Pancreas (tissue), 10 donors: ENCODE data around the gene NCAM2. TPM values are rescaled to one million over a fixed set of nuclear protein-coding genes. Genes with fewer than 3 reads are reported as not detected.

ENCODE experiments used
- ATAC-seq, 4 donors: fragments of 200-7000 bp; cut with Tn5 transposase; one replicate each; pipeline versions ENCODE4 v1.8.0 to v1.9.1; 2020; ENCODE audit warnings: mild to moderate bottlenecking in 4 of 4, moderate library complexity in 4 of 4
- DNase-seq, 6 donors: peaks; one replicate each; pipeline ENCODE4 v3.0.0-alpha.2; 2020
- FAIRE-seq: peaks from 2 replicates; lab custom pipeline; 2012; peaks lifted over from hg19 to GRCh38; lab: Jason Lieb, UNC
- H3K27ac ChIP-seq, 4 donors: fragments of 200-600 bp; sonication (generic); 1 replicate in 3 of 4; 2 replicates in 1 of 4; pipeline versions ENCODE4 v1.5.0 to v1.8.0; 2020
- H3K27me3 ChIP-seq, 4 donors: fragments of 200-600 bp; one replicate each; pipeline ENCODE4 v1.8.0; 2021
- H3K36me3 ChIP-seq, 3 donors: fragments of 200-600 bp; sonication (generic) in 1 of 3; one replicate each; pipeline versions ENCODE4 v1.5.0 to v1.8.0; 2020 to 2021
- H3K4me1 ChIP-seq, 3 donors: fragments of 200-600 bp; one replicate each; pipeline ENCODE4 v1.8.0; 2021
- H3K4me3 ChIP-seq, 4 donors: fragments of 200-600 bp; sonication (generic) in 2 of 4; one replicate each; pipeline versions ENCODE4 v1.5.0 to v1.8.0; 2020 to 2021
- H3K9me3 ChIP-seq, 4 donors: fragments of 200-600 bp; one replicate each; pipeline ENCODE4 v1.8.0; 2021
- CTCF ChIP-seq, 4 donors: fragments of 200-600 bp; sonication (generic) in 3 of 4; IDR thresholded peaks; one replicate each; pipeline versions ENCODE4 v1.5.0 to v1.8.0; 2021; ENCODE audit warnings: antibody characterized with exemption in 4 of 4
- WGBS, 2 donors: extraction: QIAGEN DNeasy Blood & Tissue Kit; methylation state at CpG; one replicate each; pipeline ENCODE4 v1.1.7; 2013; 5-methylcytosine and 5-hydroxymethylcytosine counted together
- intact Hi-C, 3 donors: fragments of 100-400 bp; cut with DNase I; formaldehyde crosslinking; loops; one replicate each; pipeline versions ENCODE4 v1.11.1 to v1.14.2; 2022
- polyA plus RNA-seq, 2 donors: library from polyadenylated mRNA; stranded (reverse); fragments of 200-250 nt; gene quantifications; one replicate each; pipeline ENCODE4 v1.2.3, GENCODE V29; 2013
- total RNA-seq, 6 donors: library from RNA; stranded (reverse); fragmentation: NEBNext Ultra II Directional in 4 of 6; extraction: Animal tissue kit (Norgen Biotek cat#: 25700) in 4 of 6; gene quantifications; one replicate each; pipeline versions ENCODE4 v1.2.1 to v1.2.4, GENCODE V29; 2021 to 2023
- donor health status: healthy with polysubstance abuse.
- donor health status: DM: no; HTN: no; CAD: no; lungs with moderate emphysema.
- donor health status: DM: no; HTN: no; CAD: no.
- donor health status: control.
- donor health status: control.
- donor health status: Bipolar disorder and iron deficiency.
- donor health status: DM: yes; HTN: yes; CAD: no.
- donor health status: DM: no; HTN: no; CAD: no.
- donor health status: DM: no; HTN: no; CAD: no.
- donor health status: DM: yes; HTN: yes; CAD: no.

Gene NCAM2
- total and polyA plus RNA-seq, 8 donors: under 0.01 to 1.0 (median 0.27) TPM

GRCh38 chr21:21101911-21102310, 103.7 kb downstream of the NCAM2 start:
- H3K4me3 ChIP-seq: no peak overlapping the region
- no peak for TF ChIP-seq CTCF (IDR thresholded peaks at IDR 0.05)
- H3K36me3 ChIP-seq: no peaks in the 10 kb centered on the region
- no peak for DNase-seq
- H3K27me3 ChIP-seq: no peaks in the 10 kb centered on the region
- intact Hi-C loops: no loop called here
- H3K27ac ChIP-seq: no peak overlapping the region
- 38 to 79% methylated on average over 1 of the region's 1 CpG for WGBS, 2 donors
- no peaks in the 10 kb centered on the region for H3K9me3 ChIP-seq
- no peaks in the 10 kb centered on the region for H3K4me1 ChIP-seq
- no peak for ATAC-seq
- no peak for FAIRE-seq

DNA sequence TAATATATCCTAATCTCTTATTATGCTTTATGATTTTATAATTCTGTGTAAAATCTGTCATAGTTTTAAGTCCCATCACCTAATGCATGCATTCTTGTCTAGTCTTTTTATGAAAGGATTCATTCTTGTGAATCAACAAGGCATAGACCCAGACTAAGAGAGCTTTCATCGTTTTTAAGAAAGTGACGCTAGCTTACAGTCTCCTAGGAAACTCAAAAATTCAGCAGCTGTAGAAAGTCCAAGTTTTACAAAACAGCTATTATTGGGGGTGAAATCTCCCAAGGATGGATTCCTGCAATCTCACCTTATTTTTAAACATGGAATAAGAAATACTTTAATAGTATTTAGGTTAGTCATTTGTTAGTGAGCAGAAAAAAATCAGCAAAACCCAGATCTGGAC, 104.7 kb downstream of the NCAM2 start:
- intact Hi-C loops: no loop called here
- H3K27me3 ChIP-seq: no peaks in the 10 kb centered on the region
- no peaks in the 10 kb centered on the region for H3K9me3 ChIP-seq
- H3K36me3 ChIP-seq: no peaks in the 10 kb centered on the region
- ATAC-seq (no peak), DNase-seq (no peak), FAIRE-seq (no peak)
- WGBS, 2 donors: 28 to 33% methylated on average over 2 of the region's 2 CpGs
- H3K27ac ChIP-seq: no peak overlapping the region
- TF ChIP-seq CTCF (IDR thresholded peaks at IDR 0.05): no peak
- no peaks in the 10 kb centered on the region for H3K4me1 ChIP-seq
- no peak overlapping the region for H3K4me3 ChIP-seq

GRCh38 chr21:21103692-21104091, 105.5 kb downstream of the NCAM2 start:
- intact Hi-C loops: no loop called here
- FAIRE-seq: no peak
- H3K27ac ChIP-seq: no peak overlapping the region
- DNase-seq: no peak
- H3K4me1 ChIP-seq: no peaks in the 10 kb centered on the region
- no peaks in the 10 kb centered on the region for H3K36me3 ChIP-seq
- no peaks in the 10 kb centered on the region for H3K27me3 ChIP-seq
- 16 to 18% methylated on average over 3 of the region's 3 CpGs for WGBS, 2 donors
- no peak overlapping the region for H3K4me3 ChIP-seq
- no peak for TF ChIP-seq CTCF (IDR thresholded peaks at IDR 0.05)
- H3K9me3 ChIP-seq: no peaks in the 10 kb centered on the region
- ATAC-seq: no peak

DNA sequence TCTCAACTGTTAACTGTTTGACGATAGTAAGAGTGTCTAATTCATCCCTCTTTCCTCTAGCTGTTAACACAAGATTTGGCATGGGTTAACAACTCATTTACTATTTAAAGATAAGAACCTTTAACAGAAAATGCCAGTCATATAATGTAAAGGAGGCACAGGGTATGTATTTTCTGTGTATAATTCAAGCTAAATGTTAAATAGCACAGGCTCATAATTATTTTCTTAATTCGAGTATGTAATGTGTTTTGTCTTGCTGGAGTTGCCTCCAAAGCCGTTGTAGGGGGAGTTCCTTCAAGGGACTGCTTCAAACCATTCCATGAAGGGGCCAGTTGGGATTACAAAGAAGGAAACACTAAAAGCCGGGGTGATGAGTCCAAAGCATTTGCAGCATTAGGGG, 111.5 kb downstream of the NCAM2 start:
- 50 to 57% methylated on average over 4 of the region's 4 CpGs for WGBS, 2 donors
- Histone ChIP-seq H3K36me3 (no peaks in the 10 kb centered on the region), H3K4me1 (no peaks in the 10 kb centered on the region), H3K27me3 (no peaks in the 10 kb centered on the region), H3K9me3 (no peaks in the 10 kb centered on the region), H3K27ac (no peak overlapping the region), H3K4me3 (no peak overlapping the region)
- ATAC-seq: no peak
- no peak for DNase-seq
- FAIRE-seq: no peak
- intact Hi-C loops: no loop called here
- no peak for TF ChIP-seq CTCF (IDR thresholded peaks at IDR 0.05)

DNA sequence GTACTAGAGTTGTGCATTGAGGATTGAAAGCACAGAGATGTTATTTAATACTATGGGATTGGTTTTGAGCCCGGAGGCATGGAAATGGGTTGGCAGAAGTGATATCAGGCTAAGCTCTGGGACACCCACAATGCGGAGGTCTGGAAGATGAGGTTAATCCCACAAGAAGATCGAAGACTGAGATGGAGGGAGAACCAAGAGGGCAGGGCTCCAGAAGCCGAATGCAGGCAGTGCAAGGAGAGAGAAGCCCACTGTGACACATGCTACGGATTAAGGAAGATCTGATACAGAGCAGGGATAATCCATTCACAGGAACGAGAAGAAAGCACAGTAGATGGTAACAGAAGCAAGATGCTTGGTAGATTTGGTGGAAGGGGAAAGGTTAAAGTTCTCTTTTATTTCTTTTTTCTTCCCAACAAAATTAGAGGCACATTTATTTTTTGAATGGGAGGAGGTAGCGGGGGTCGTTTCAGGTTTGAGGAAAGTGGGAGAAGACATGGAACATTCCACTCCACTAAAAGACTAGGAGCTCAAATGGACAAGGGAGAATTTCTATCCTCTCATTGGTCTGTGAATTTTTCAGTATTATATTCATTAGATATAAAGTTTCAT, 113.2 kb downstream of the NCAM2 start:
- no peaks in the 10 kb centered on the region for H3K36me3 ChIP-seq
- no peak for TF ChIP-seq CTCF (IDR thresholded peaks at IDR 0.05)
- 49 to 64% methylated on average over 8 of the region's 8 CpGs for WGBS, 2 donors
- no peaks in the 10 kb centered on the region for H3K27me3 ChIP-seq
- H3K4me3 ChIP-seq: no peak overlapping the region
- no peak for DNase-seq
- FAIRE-seq: no peak
- H3K27ac ChIP-seq: no peak overlapping the region
- intact Hi-C loops: no loop called here
- no peaks in the 10 kb centered on the region for H3K9me3 ChIP-seq
- no peak for ATAC-seq
- no peaks in the 10 kb centered on the region for H3K4me1 ChIP-seq
